HEK293 (cell line): Measurements from ENCODE around the gene CADM4.

Experiments used
- CTCF ChIA-PET: fragments of 350-600 bp; formaldehyde crosslinking; extraction: SDS; loops from one replicate; lab custom pipeline; 2021; ENCODE audit warnings: antibody characterized with exemption; lab: Yijun Ruan, JAX
- POLR2A ChIA-PET: fragments of 300-600 bp; formaldehyde crosslinking; extraction: SDS; loops from one replicate; lab custom pipeline; 2020; ENCODE audit warnings: antibody characterized with exemption, inconsistent platforms; lab: Yijun Ruan, JAX
- H3K27ac ChIP-seq: fragments of 200-500 bp; sonication (Bioruptor generic); 2 replicates; pipeline ENCODE4 v1.5.1; 2014; ENCODE audit warnings: low read depth, low read length, control low read depth, inconsistent platforms; ENCODE audit errors: extremely low read depth
- H3K36me3 ChIP-seq, 2 experiments: fragments of 200-500 bp in 1 of 2; sonication (Bioruptor generic) in 1 of 2; 1 replicate in 1 of 2; 2 replicates in 1 of 2; pipeline ENCODE4 v1.5.1; 2014 to 2017; ENCODE audit warnings: inconsistent platforms in 2 of 2, low read length in 2 of 2; ENCODE audit not compliant: control insufficient read depth in 2 of 2, insufficient read depth in 1 of 2
- H3K4me1 ChIP-seq: fragments of 200-500 bp; sonication (Bioruptor generic); 2 replicates; pipeline ENCODE4 v1.5.1; 2014; ENCODE audit warnings: mild to moderate bottlenecking, low read length, inconsistent platforms; ENCODE audit not compliant: control insufficient read depth, insufficient read depth
- H3K4me3 ChIP-seq: 2 replicates; pipeline ENCODE4 v1.5.1; 2011; ENCODE audit warnings: low read depth, mild to moderate bottlenecking, control low read depth, low read length, moderate library complexity
- H3K9me3 ChIP-seq: fragments of 200-500 bp; sonication (Bioruptor generic); 2 replicates; pipeline ENCODE4 v1.5.1; 2014; ENCODE audit warnings: low read depth, low read length, inconsistent platforms; ENCODE audit not compliant: control insufficient read depth, insufficient read depth
- GLIS2 ChIP-seq: fragments of 450-650 bp; formaldehyde crosslinking; IDR thresholded peaks from 2 replicates; pipeline ENCODE4 v1.5.1; 2016; ENCODE audit warnings: missing biosample characterization, missing genetic modification characterization
- KLF7 ChIP-seq: fragments of 450-650 bp; formaldehyde crosslinking; IDR thresholded peaks from 2 replicates; pipeline ENCODE4 v1.5.1; 2016; ENCODE audit warnings: missing biosample characterization, missing genetic modification characterization, borderline replicate concordance
- SP3 ChIP-seq: fragments of 450-650 bp; formaldehyde crosslinking; IDR thresholded peaks from 2 replicates; pipeline ENCODE4 v1.5.1; 2016; ENCODE audit warnings: missing biosample characterization, missing genetic modification characterization
- YY1 ChIP-seq: fragments of 450-650 bp; formaldehyde crosslinking; IDR thresholded peaks from 2 replicates; pipeline ENCODE4 v1.5.1; 2018; ENCODE audit warnings: missing biosample characterization, missing genetic modification characterization
- ZBTB20 ChIP-seq: fragments of 450-650 bp; formaldehyde crosslinking; IDR thresholded peaks from 2 replicates; pipeline ENCODE4 v1.5.1; 2016; ENCODE audit warnings: missing biosample characterization, missing genetic modification characterization
- ZFP3 ChIP-seq: fragments of 450-650 bp; formaldehyde crosslinking; IDR thresholded peaks from 2 replicates; pipeline ENCODE4 v1.5.1; 2016; ENCODE audit warnings: low read depth, missing biosample characterization, missing genetic modification characterization
- ZNF112 ChIP-seq: fragments of 450-650 bp; formaldehyde crosslinking; IDR thresholded peaks from 2 replicates; pipeline ENCODE4 v1.5.0; 2017; ENCODE audit warnings: missing biosample characterization, missing genetic modification characterization
- ZNF184 ChIP-seq: fragments of 450-650 bp; IDR thresholded peaks from 2 replicates; pipeline ENCODE4 v1.5.1; 2018; ENCODE audit warnings: missing biosample characterization, mild to moderate bottlenecking, missing genetic modification characterization
- ZNF23 ChIP-seq: fragments of 450-650 bp; formaldehyde crosslinking; IDR thresholded peaks from 2 replicates; pipeline ENCODE4 v1.5.1; 2016; ENCODE audit warnings: missing biosample characterization, missing genetic modification characterization, borderline replicate concordance
- ZNF274 ChIP-seq, 2 experiments: fragments of 200-500 bp in 1 of 2; fragments of 450-650 bp in 1 of 2; sonication (Bioruptor generic) in 1 of 2; formaldehyde crosslinking in 1 of 2; IDR thresholded peaks; 2 replicates each; pipeline versions ENCODE4 v1.5.1 to v1.6.1; 2014 to 2016; ENCODE audit warnings: borderline replicate concordance in 1 of 2, inconsistent platforms in 1 of 2, low read length in 1 of 2, missing biosample characterization in 1 of 2, missing genetic modification characterization in 1 of 2
- ZNF311 ChIP-seq: fragments of 450-650 bp; formaldehyde crosslinking; IDR thresholded peaks from 2 replicates; pipeline ENCODE4 v1.5.1; 2017; ENCODE audit warnings: missing biosample characterization, missing genetic modification characterization, borderline replicate concordance
- ZNF324 ChIP-seq: fragments of 450-650 bp; formaldehyde crosslinking; IDR thresholded peaks from 2 replicates; pipeline ENCODE4 v1.5.1; 2016; ENCODE audit warnings: missing biosample characterization, missing genetic modification characterization
- ZNF416 ChIP-seq: fragments of 450-650 bp; formaldehyde crosslinking; IDR thresholded peaks from 2 replicates; pipeline ENCODE4 v1.5.1; 2016; ENCODE audit warnings: missing biosample characterization, missing genetic modification characterization
- ZNF555 ChIP-seq: fragments of 450-650 bp; formaldehyde crosslinking; conservative IDR thresholded peaks from 2 replicates; pipeline ENCODE4 v1.5.1; 2017; ENCODE audit warnings: missing biosample characterization, mild to moderate bottlenecking, missing genetic modification characterization, inconsistent platforms
- ZNF600 ChIP-seq: fragments of 450-650 bp; formaldehyde crosslinking; IDR thresholded peaks from 2 replicates; pipeline ENCODE4 v1.5.1; 2016; ENCODE audit warnings: missing biosample characterization, missing genetic modification characterization
- ZNF621 ChIP-seq: fragments of 450-650 bp; formaldehyde crosslinking; IDR thresholded peaks from 2 replicates; pipeline ENCODE4 v1.5.1; 2017; ENCODE audit warnings: missing biosample characterization, missing genetic modification characterization
- ZNF629 ChIP-seq: fragments of 450-650 bp; formaldehyde crosslinking; IDR thresholded peaks from 2 replicates; pipeline ENCODE4 v1.5.1; 2017; ENCODE audit warnings: missing biosample characterization, missing genetic modification characterization
- ZNF658 ChIP-seq: fragments of 450-650 bp; formaldehyde crosslinking; IDR thresholded peaks from 2 replicates; pipeline ENCODE4; 2016; ENCODE audit warnings: missing biosample characterization, missing genetic modification characterization
- ZNF677 ChIP-seq: fragments of 450-650 bp; IDR thresholded peaks from 2 replicates; pipeline ENCODE4 v1.5.0; 2018; ENCODE audit warnings: missing biosample characterization, mild to moderate bottlenecking, missing genetic modification characterization, moderate library complexity
- TF ChIP-seq, protein P1 (sequence below): fragments of 450-650 bp; formaldehyde crosslinking; IDR thresholded peaks from 2 replicates; pipeline ENCODE4 v1.5.1; 2016; ENCODE audit warnings: missing biosample characterization, missing genetic modification characterization
- TF ChIP-seq, protein P2 (sequence below): fragments of 450-650 bp; formaldehyde crosslinking; IDR thresholded peaks from 2 replicates; pipeline ENCODE4; 2016; ENCODE audit warnings: missing biosample characterization, missing genetic modification characterization

CADM4 gene

DNA sequence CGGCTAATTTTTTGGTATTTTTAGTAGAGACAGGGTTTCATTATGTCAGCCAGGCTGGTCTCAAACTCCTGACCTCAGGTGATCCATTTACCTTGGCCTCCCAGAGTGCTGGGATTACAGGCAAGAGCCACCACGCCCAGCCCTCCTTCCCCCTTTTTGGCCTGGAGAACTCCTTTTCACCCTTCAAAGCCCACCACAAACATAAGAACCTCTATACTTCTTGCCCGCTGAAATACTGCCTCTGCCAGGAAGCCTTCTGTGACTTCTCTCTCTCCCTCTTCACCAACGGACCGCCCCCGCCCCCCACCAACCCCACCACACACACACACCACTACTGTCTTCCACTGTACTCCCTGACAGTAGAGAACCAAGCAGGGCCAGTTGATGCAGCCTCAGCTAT lies 22.7 kb downstream of the CADM4 start (continued):
- TF ChIP-seq, protein P1, sequence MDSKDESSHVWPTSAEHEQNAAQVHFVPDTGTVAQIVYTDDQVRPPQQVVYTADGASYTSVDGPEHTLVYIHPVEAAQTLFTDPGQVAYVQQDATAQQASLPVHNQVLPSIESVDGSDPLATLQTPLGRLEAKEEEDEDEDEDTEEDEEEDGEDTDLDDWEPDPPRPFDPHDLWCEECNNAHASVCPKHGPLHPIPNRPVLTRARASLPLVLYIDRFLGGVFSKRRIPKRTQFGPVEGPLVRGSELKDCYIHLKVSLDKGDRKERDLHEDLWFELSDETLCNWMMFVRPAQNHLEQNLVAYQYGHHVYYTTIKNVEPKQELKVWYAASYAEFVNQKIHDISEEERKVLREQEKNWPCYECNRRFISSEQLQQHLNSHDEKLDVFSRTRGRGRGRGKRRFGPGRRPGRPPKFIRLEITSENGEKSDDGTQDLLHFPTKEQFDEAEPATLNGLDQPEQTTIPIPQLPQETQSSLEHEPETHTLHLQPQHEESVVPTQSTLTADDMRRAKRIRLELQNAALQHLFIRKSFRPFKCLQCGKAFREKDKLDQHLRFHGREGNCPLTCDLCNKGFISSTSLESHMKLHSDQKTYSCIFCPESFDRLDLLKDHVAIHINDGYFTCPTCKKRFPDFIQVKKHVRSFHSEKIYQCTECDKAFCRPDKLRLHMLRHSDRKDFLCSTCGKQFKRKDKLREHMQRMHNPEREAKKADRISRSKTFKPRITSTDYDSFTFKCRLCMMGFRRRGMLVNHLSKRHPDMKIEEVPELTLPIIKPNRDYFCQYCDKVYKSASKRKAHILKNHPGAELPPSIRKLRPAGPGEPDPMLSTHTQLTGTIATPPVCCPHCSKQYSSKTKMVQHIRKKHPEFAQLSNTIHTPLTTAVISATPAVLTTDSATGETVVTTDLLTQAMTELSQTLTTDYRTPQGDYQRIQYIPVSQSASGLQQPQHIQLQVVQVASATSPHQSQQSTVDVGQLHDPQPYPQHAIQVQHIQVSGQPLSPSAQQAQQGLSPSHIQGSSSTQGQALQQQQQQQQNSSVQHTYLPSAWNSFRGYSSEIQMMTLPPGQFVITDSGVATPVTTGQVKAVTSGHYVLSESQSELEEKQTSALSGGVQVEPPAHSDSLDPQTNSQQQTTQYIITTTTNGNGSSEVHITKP (tag by site-specific recombination), result no peak
- TF ChIP-seq YY1 (tag by site-specific recombination), result no peak
- no peak for TF ChIP-seq ZNF416
- peak; percentile 82 for TF ChIP-seq ZFP3 (tag by site-specific recombination)
- no peak for TF ChIP-seq ZNF23
- peak; percentile 35; the same call in 1 of the 2 replicates for TF ChIP-seq ZBTB20
- no peak for TF ChIP-seq ZNF324 (tag by site-specific recombination)
- no peak for TF ChIP-seq ZNF311 (tag by site-specific recombination)
- TF ChIP-seq GLIS2 (tag by site-specific recombination), result 0 out of 2 replicates have a peak, but pooled peaks have one; percentile 13
- no peak for TF ChIP-seq ZNF677 (tag by site-specific recombination)
- TF ChIP-seq KLF7, result no peak
- no peak for TF ChIP-seq ZNF621 (tag by site-specific recombination)

DNA sequence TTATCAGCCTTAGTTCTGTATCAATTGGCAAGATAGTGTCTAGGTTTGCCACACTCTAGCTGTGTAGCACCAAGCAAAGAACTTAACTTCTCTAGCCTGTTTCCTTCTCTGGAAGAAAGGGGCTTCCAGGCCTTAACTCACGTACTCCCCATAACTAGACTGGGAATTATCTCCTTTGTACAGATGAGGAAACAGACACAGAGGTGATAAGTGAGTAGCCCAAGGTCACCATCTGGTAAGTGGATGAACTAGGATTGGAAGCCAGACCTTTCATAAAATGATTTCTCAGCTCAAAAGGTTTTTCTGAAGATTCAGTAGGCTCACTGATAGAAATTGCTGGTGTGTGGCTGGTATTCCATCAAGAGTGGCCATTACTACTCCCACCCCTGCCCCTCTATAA lies 23.3 kb downstream of the CADM4 start:
- H3K36me3 ChIP-seq, result peaks cover 29 to 41% of the 10 kb centered on the region in 2 experiments
- no peak overlapping the region for H3K27ac ChIP-seq
- POLR2A ChIA-PET, result interaction anchor here (1.5 to 2.3 kb wide), 4 partner anchors 11 to 52 kb away, joined by 3 to 6 read pairs (median 6); partner anchors contain the start of genes IRGQ and ZNF576
- CTCF ChIA-PET, result interaction anchor here (0.5 to 1.6 kb wide), 3 partner anchors 22 to 150 kb away, joined by 3 to 8 read pairs (median 4); no protein-coding TSS in a partner anchor
- H3K4me1 ChIP-seq, result peaks cover 21% of the 10 kb centered on the region
- H3K4me3 ChIP-seq, result no peak overlapping the region
- no peaks in the 10 kb centered on the region; the same call in 1 of the 2 replicates for H3K9me3 ChIP-seq
- no peak for TF ChIP-seq ZNF629
- TF ChIP-seq SP3, result no peak
- TF ChIP-seq, protein P2, sequence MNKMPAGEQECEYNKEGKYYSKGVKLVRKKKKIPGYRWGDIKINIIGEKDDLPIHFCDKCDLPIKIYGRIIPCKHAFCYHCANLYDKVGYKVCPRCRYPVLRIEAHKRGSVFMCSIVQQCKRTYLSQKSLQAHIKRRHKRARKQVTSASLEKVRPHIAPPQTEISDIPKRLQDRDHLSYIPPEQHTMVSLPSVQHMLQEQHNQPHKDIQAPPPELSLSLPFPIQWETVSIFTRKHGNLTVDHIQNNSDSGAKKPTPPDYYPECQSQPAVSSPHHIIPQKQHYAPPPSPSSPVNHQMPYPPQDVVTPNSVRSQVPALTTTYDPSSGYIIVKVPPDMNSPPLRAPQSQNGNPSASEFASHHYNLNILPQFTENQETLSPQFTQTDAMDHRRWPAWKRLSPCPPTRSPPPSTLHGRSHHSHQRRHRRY, result no peak
- TF ChIP-seq ZNF555 (tag by site-specific recombination), result no peak

DNA sequence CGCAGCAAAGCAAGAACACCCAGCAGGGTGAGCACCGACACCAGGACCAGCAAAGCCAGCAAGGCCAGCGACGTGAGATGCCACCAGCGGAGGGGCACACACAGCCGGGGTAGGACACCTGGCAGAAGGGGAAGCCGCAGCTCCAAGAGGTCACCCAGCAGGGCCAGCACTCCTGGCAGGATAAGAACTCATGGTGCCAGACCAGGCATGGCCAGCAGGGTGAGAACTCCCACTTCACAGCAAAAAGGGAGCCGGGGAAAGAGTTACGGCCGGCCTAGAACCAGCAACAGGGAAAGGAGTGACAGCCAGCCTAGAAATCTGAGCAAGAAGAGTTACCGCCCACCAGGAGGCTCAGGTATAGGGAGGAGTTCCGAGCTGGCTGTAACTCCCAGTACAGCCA lies 27.3 kb downstream of the CADM4 start:
- H3K4me1 ChIP-seq, result peaks cover 15% of the 10 kb centered on the region
- CTCF ChIA-PET, result interaction anchor here (0.5 to 1.5 kb wide), 3 partner anchors 50 to 148 kb away, joined by 4 to 6 read pairs (median 5); no protein-coding TSS in a partner anchor
- H3K4me3 ChIP-seq, result no peak overlapping the region
- no peak for TF ChIP-seq ZNF23
- TF ChIP-seq ZNF112 (tag by site-specific recombination), result no peak
- TF ChIP-seq ZNF658, result no peak
- TF ChIP-seq ZNF184 (tag by site-specific recombination), result no peak
- no peak for TF ChIP-seq ZNF274 (IDR thresholded peaks at IDR 0.05; ENCODE audit: low read length)
- peak; percentile 75; the same call in 1 of the 2 replicates for TF ChIP-seq ZNF274 (tag by site-specific recombination; IDR thresholded peaks at IDR 0.05; ENCODE audit: borderline replicate concordance)
- peak; percentile 33; the same call in 1 of the 2 replicates for TF ChIP-seq ZNF600 (tag by site-specific recombination)
- POLR2A ChIA-PET, result interaction anchor here (1.1 kb wide), 1 partner anchor 16 kb away, joined by 3 read pairs; the partner anchor contains the start of genes IRGQ and ZNF576
- H3K36me3 ChIP-seq, result peaks cover 45 to 69% of the 10 kb centered on the region in 2 experiments
- H3K9me3 ChIP-seq, result no peaks in the 10 kb centered on the region; the same call in 1 of the 2 replicates
- no peak overlapping the region for H3K27ac ChIP-seq
